IMR-90 (cell line): ENCODE results near the gene DHCR24. TPM values are rescaled to one million over a fixed set of nuclear protein-coding genes. Genes with fewer than 3 reads are reported as not detected.

Experiments used
- ATAC-seq: fragments of 200-7000 bp; cut with Tn5 transposase; 2 replicates; pipeline ENCODE4 v1.9.1; 2020; ENCODE audit warnings: low read depth, mild to moderate bottlenecking, moderate library complexity
- BruUV-seq: library from RNA; stranded (reverse); fragments of 400-500 nt; replicated peaks from 2 replicates; lab custom pipeline; 2021; lab: Mats Ljungman, UMichigan
- CTCF ChIA-PET: fragments of 300-600 bp; formaldehyde crosslinking; extraction: SDS; loops from one replicate; lab custom pipeline; 2021; ENCODE audit warnings: antibody characterized with exemption; lab: Yijun Ruan, JAX
- POLR2A ChIA-PET: fragments of 300-600 bp; sonication (Branson Sonifier 250); formaldehyde crosslinking; loops from one replicate; lab custom pipeline; 2022; ENCODE audit warnings: antibody characterized with exemption; ENCODE audit not compliant: unreplicated experiment; lab: Charles Lee
- DNase-seq: peaks from one replicate; pipeline ENCODE4 v3.0.0; 2013
- H2AFZ ChIP-seq: replicated peaks from 2 replicates; pipeline ENCODE3; 2013; ENCODE audit warnings: low read length, mild to moderate bottlenecking; ENCODE audit not compliant: poor library complexity
- H2AK5ac ChIP-seq: 2 replicates; pipeline ENCODE4 v1.6.1; 2013; ENCODE audit warnings: low read depth, low read length, inconsistent platforms
- H2AK9ac ChIP-seq: replicated peaks from 2 replicates; pipeline ENCODE3; 2013; ENCODE audit warnings: mild to moderate bottlenecking, low read depth, low read length, moderate library complexity; ENCODE audit not compliant: poor library complexity
- H2BK120ac ChIP-seq: 2 replicates; pipeline ENCODE4 v1.6.1; 2013; ENCODE audit warnings: low read depth, low read length, inconsistent platforms
- H2BK15ac ChIP-seq: 3 replicates; pipeline ENCODE4 v1.6.1; 2013; ENCODE audit warnings: low read depth, low read length, inconsistent platforms
- H2BK20ac ChIP-seq: 2 replicates; pipeline ENCODE4 v1.6.1; 2013; ENCODE audit warnings: low read depth, mild to moderate bottlenecking, inconsistent platforms, low read length, moderate library complexity
- H2BK5ac ChIP-seq: 2 replicates; pipeline ENCODE4 v1.6.1; 2013; ENCODE audit warnings: mild to moderate bottlenecking, low read depth, low read length, inconsistent platforms; ENCODE audit not compliant: poor library complexity, severe bottlenecking
- H3K14ac ChIP-seq: replicated peaks from 2 replicates; pipeline ENCODE4 v1.6.1; 2013; ENCODE audit warnings: low read depth, low read length, inconsistent platforms
- H3K18ac ChIP-seq: 2 replicates; pipeline ENCODE4 v1.6.1; 2013; ENCODE audit warnings: low read depth, low read length, control low read depth
- H3K23ac ChIP-seq: 2 replicates; pipeline ENCODE4 v1.6.1; 2013; ENCODE audit warnings: low read depth, low read length, inconsistent platforms
- H3K27ac ChIP-seq: 2 replicates; pipeline ENCODE4 v1.5.1; 2013; ENCODE audit warnings: mild to moderate bottlenecking, control low read depth, low read length; ENCODE audit not compliant: insufficient read depth
- H3K27me3 ChIP-seq: 2 replicates; pipeline ENCODE4 v1.6.1; 2013; ENCODE audit warnings: low read length; ENCODE audit not compliant: control insufficient read depth, insufficient read depth
- H3K36me3 ChIP-seq: 2 replicates; pipeline ENCODE4 v1.6.1; 2013; ENCODE audit warnings: low read length, mixed read lengths; ENCODE audit not compliant: control insufficient read depth, insufficient read depth
- H3K4ac ChIP-seq: 2 replicates; pipeline ENCODE4 v1.6.1; 2013; ENCODE audit warnings: low read depth, low read length, inconsistent platforms
- H3K4me1 ChIP-seq: 2 replicates; pipeline ENCODE4 v1.6.1; 2013; ENCODE audit warnings: low read length, mixed read lengths; ENCODE audit not compliant: control insufficient read depth, insufficient read depth
- H3K4me2 ChIP-seq: 2 replicates; pipeline ENCODE4 v1.6.1; 2013; ENCODE audit warnings: low read depth, mild to moderate bottlenecking, control low read depth, low read length, moderate library complexity
- H3K4me3 ChIP-seq: 2 replicates; pipeline ENCODE4 v1.5.1; 2013; ENCODE audit warnings: low read depth, mild to moderate bottlenecking, control low read depth, low read length, moderate library complexity; ENCODE audit not compliant: insufficient read depth
- H3K56ac ChIP-seq: 2 replicates; pipeline ENCODE4 v1.6.1; 2013; ENCODE audit warnings: low read length, inconsistent platforms; ENCODE audit not compliant: insufficient read depth; ENCODE audit errors: extremely low read depth
- H3K79me1 ChIP-seq, 2 experiments: 2 replicates each; pipeline ENCODE4 v1.6.1; 2013; ENCODE audit warnings: low read length in 2 of 2, inconsistent platforms in 1 of 2, low read depth in 1 of 2
- H3K9ac ChIP-seq: 2 replicates; pipeline ENCODE4 v1.6.1; 2013; ENCODE audit warnings: low read depth, low read length, control low read depth
- H3K9me1 ChIP-seq: 2 replicates; pipeline ENCODE4 v1.6.1; 2013; ENCODE audit warnings: low read length, inconsistent platforms; ENCODE audit not compliant: insufficient read depth
- H3K9me3 ChIP-seq: 2 replicates; pipeline ENCODE4 v1.6.1; 2013; ENCODE audit warnings: low read length; ENCODE audit not compliant: control insufficient read depth, insufficient read depth
- H4K20me1 ChIP-seq: 2 replicates; pipeline ENCODE4 v1.6.1; 2013; ENCODE audit warnings: low read length, inconsistent platforms; ENCODE audit not compliant: insufficient read depth
- H4K5ac ChIP-seq: 2 replicates; pipeline ENCODE4 v1.6.1; 2013; ENCODE audit warnings: mild to moderate bottlenecking, low read depth, low read length, control low read depth
- H4K8ac ChIP-seq, 2 experiments: 2 replicates each; pipeline ENCODE4 v1.6.1; 2013; ENCODE audit warnings: low read depth in 2 of 2, low read length in 2 of 2, control low read depth in 1 of 2, inconsistent platforms in 1 of 2
- H4K91ac ChIP-seq: 2 replicates; pipeline ENCODE4 v1.6.1; 2013; ENCODE audit warnings: low read depth, low read length, inconsistent platforms; ENCODE audit not compliant: insufficient read depth
- BHLHE40 ChIP-seq: fragments of 150-350 bp; IDR thresholded peaks from 2 replicates; pipeline ENCODE4 v1.6.1; 2016; ENCODE audit warnings: mild to moderate bottlenecking, low read depth, low read length
- CEBPB ChIP-seq: IDR thresholded peaks from 2 replicates; pipeline ENCODE4 v1.6.1; 2012; ENCODE audit warnings: low read depth, low read length, improper control_type of control experiment
- CHD1 ChIP-seq: IDR thresholded peaks from 2 replicates; pipeline ENCODE4 v1.6.1; 2012; ENCODE audit warnings: low read depth, low read length, improper control_type of control experiment
- CTCF ChIP-seq: conservative IDR thresholded peaks from 2 replicates; pipeline ENCODE4 v1.5.1; 2012; ENCODE audit warnings: mild to moderate bottlenecking, low read depth, low read length, improper control_type of control experiment
- ELK1 ChIP-seq: fragments of 150-350 bp; IDR thresholded peaks from 2 replicates; pipeline ENCODE4 v1.6.1; 2016; ENCODE audit warnings: low read depth, mild to moderate bottlenecking, low read length, moderate library complexity, borderline replicate concordance
- FOS ChIP-seq: fragments of 150-350 bp; IDR thresholded peaks from 2 replicates; pipeline ENCODE4 v1.6.1; 2016; ENCODE audit warnings: low read depth, low read length
- MAZ ChIP-seq: IDR thresholded peaks from 2 replicates; pipeline ENCODE4 v1.6.1; 2012; ENCODE audit warnings: low read depth, mild to moderate bottlenecking, low read length, improper control_type of control experiment, moderate library complexity, borderline replicate concordance
- MXI1 ChIP-seq: IDR thresholded peaks from 2 replicates; pipeline ENCODE4 v1.6.1; 2012; ENCODE audit warnings: low read depth, mild to moderate bottlenecking, low read length, moderate library complexity, borderline replicate concordance
- NFE2L2 ChIP-seq: fragments of 150-350 bp; IDR thresholded peaks from 2 replicates; pipeline ENCODE4 v1.6.1; 2016; ENCODE audit warnings: low read depth, mild to moderate bottlenecking, low read length
- POLR2A ChIP-seq: IDR thresholded peaks from 2 replicates; pipeline ENCODE4 v1.6.1; 2012; ENCODE audit warnings: mild to moderate bottlenecking, low read depth, low read length
- RAD21 ChIP-seq: IDR thresholded peaks from 2 replicates; pipeline ENCODE4 v1.6.1; 2012; ENCODE audit warnings: low read length, improper control_type of control experiment
- RCOR1 ChIP-seq: IDR thresholded peaks from 2 replicates; pipeline ENCODE4 v1.6.1; 2012; ENCODE audit warnings: mild to moderate bottlenecking, low read length, improper control_type of control experiment; ENCODE audit not compliant: insufficient replicate concordance
- RFX5 ChIP-seq: IDR thresholded peaks from 2 replicates; pipeline ENCODE4 v1.8.0; 2012; ENCODE audit warnings: low read depth, mild to moderate bottlenecking, low read length, moderate library complexity
- SMC3 ChIP-seq: fragments of 150-350 bp; IDR thresholded peaks from 2 replicates; pipeline ENCODE4 v1.6.1; 2016; ENCODE audit warnings: low read depth, mild to moderate bottlenecking, antibody characterized with exemption, low read length, moderate library complexity
- USF2 ChIP-seq: fragments of 150-350 bp; IDR thresholded peaks from 2 replicates; pipeline ENCODE4 v1.6.1; 2017; ENCODE audit warnings: mild to moderate bottlenecking, antibody characterized with exemption, low read length, low read depth
- WGBS, 2 experiments: methylation state at CpG; one replicate each; pipeline versions ENCODE4 v1.1.5 to v1.1.7; 2013; ENCODE audit warnings: missing lambda C conversion rate in 2 of 2; ENCODE audit not compliant: insufficient read length in 1 of 2; ENCODE audit errors: extremely low coverage in 2 of 2; 5-methylcytosine and 5-hydroxymethylcytosine counted together
- dilution Hi-C: fragments of 300-500 bp; cut with HindIII; formaldehyde crosslinking; loops from one replicate; pipeline ENCODE4 v1.14.3; 2018; ENCODE audit warnings: low sequenced_read_pairs; ENCODE audit not compliant: unreplicated experiment
- in situ Hi-C: fragments of 300-500 bp; cut with MboI; formaldehyde crosslinking; loops from 3 replicates; pipeline ENCODE4 v1.14.3; 2019; ENCODE audit warnings: low sequenced_read_pairs, inconsistent platforms, mixed read lengths
- intact Hi-C: fragments of 100-400 bp; cut with micrococcal nuclease; formaldehyde crosslinking; loops from 2 replicates; pipeline ENCODE4 v1.10.0; 2022
- polyA plus RNA-seq, 3 experiments: library from polyadenylated mRNA; depleted of rRNA; stranded (reverse); fragments of >200 nt; gene quantifications; 2 replicates each; pipeline ENCODE4 v1.2.3, GENCODE V29; 2012; ENCODE audit warnings: low replicate concordance in 1 of 3
- total RNA-seq: library from RNA; depleted of rRNA; stranded (reverse); fragments of >200 nt; gene quantifications from 2 replicates; pipeline ENCODE4 v1.2.3, GENCODE V29; 2012

The DHCR24 gene
- total and polyA plus RNA-seq, 2 of the 4 experiments (the other 2 are of a cell fraction), result 130 to 194 TPM

- Histone ChIP-seq H2AK5ac (0 out of 2 replicates have a peak overlapping the region, but pooled peaks have one; percentile 13), H3K56ac (no peak overlapping the region), H4K8ac (no peak overlapping the region), H3K4me3 (no peak overlapping the region), H2BK5ac (no peak overlapping the region), H2AK9ac (no peak overlapping the region), H4K20me1 (peaks cover 6% of the 10 kb centered on the region; the same call in 1 of the 2 replicates), H3K27me3 (no peaks in the 10 kb centered on the region), H2BK120ac (no peak overlapping the region; the same call in 1 of the 2 replicates), H3K14ac (no peak overlapping the region), H3K9me1 (peaks cover 20% of the 10 kb centered on the region), H3K18ac (no peak overlapping the region), H3K36me3 (peaks cover 2% of the 10 kb centered on the region; the same call in 1 of the 2 replicates), H3K9ac (no peak overlapping the region), H4K91ac (no peak overlapping the region), H3K4ac (peak overlapping the region; percentile 56), H3K79me1 (peaks cover 0 to 22% of the 10 kb centered on the region in 2 experiments; a peak in 2 of 4 replicates), H3K9me3 (no peaks in the 10 kb centered on the region), H4K5ac (no peak overlapping the region), H3K4me2 (no peak overlapping the region), H2BK15ac (no peak overlapping the region; the same call in 2 of the 3 replicates), H3K23ac (no peak overlapping the region; the same call in 1 of the 2 replicates), H2BK20ac (peak overlapping the region; percentile 33), H3K27ac (no peak overlapping the region), H2AFZ (no peak overlapping the region), H3K4me1 (peaks cover 20% of the 10 kb centered on the region)
- 100% methylated on average over 3 of the region's 5 CpGs; no CpG with 5 or more reads in 1 of the 2 experiments for WGBS, 2 experiments
- no TSS peak for BruUV-seq
- ATAC-seq (no peak), DNase-seq (no peak)
- in situ Hi-C loops, result no loop called here
- ChIA-PET POLR2A (no interaction called here), CTCF (no interaction called here)
- dilution Hi-C loops, result no loop called here
- intact Hi-C loops, result no loop called here
- TF ChIP-seq NFE2L2 (no peak), BHLHE40 (no peak), CTCF (no peak), RFX5 (no peak), RCOR1 (no peak), CHD1 (no peak), SMC3 (no peak), MXI1 (no peak), ELK1 (no peak), POLR2A (no peak), RAD21 (no peak), MAZ (no peak), FOS (no peak), CEBPB (no peak), USF2 (no peak)
Measured at GRCh38 chr1:54859700-54860391, 27.1 kb downstream of the DHCR24 start.
